Measurements from ENCODE around the gene ZFHX2.

ZFHX2 gene

GRCh38 chr14:23513818-23514643, 37.5 kb downstream of the ZFHX2 start:
- no peak for DNase-seq

GRCh38 chr14:23513005-23513817, 38.4 kb downstream of the ZFHX2 start:
- DNase-seq: no peak

- peak; percentile 12 for DNase-seq
These were observed 39.4 kb downstream of the ZFHX2 start for GRCh38 chr14:23512156-23512555.

GRCh38 chr14:23494223-23494622, 57.3 kb downstream of the ZFHX2 start:
- no peak for DNase-seq

GRCh38 chr14:23492618-23493272, 58.8 kb downstream of the ZFHX2 start:
- DNase-seq: no peak

GRCh38 chr14:23487216-23487615, 64.3 kb downstream of the ZFHX2 start:
- DNase-seq: no peak

GRCh38 chr14:23486036-23486435, 65.5 kb downstream of the ZFHX2 start:
- DNase-seq: no peak

- DNase-seq: no peak
These were observed 66.2 kb downstream of the ZFHX2 start for GRCh38 chr14:23485326-23485725.

- peak; percentile 7 for DNase-seq
These were observed 68.2 kb downstream of the ZFHX2 start for GRCh38 chr14:23483236-23483854.

- DNase-seq: no peak
These were observed 68.8 kb downstream of the ZFHX2 start for GRCh38 chr14:23482823-23483148.

GRCh38 chr14:23481979-23482822, 69.4 kb downstream of the ZFHX2 start:
- DNase-seq: no peak

- DNase-seq: no peak
These were observed 70.1 kb downstream of the ZFHX2 start for GRCh38 chr14:23481362-23481970.

GRCh38 chr14:23478109-23478759, 73.3 kb downstream of the ZFHX2 start:
- DNase-seq: peak; percentile 72

GRCh38 chr14:23470947-23471346, 80.6 kb downstream of the ZFHX2 start:
- DNase-seq: no peak

Measured in stimulated activated CD4-positive, alpha-beta T cell treated with anti-CD3 and anti-CD28 coated beads, Interleukin-15, amount 100 ng/mL, for 24 hours (primary cell).